Mesodermal cell (in vitro differentiated cells): ENCODE results near the gene ZBTB4.
"Not testable (repeated sequence)": the region's sequence is repeated elsewhere in the genome, so short reads cannot be mapped to it uniquely, and the experiment has no call there.

Experiments
- H3K27ac ChIP-seq: 2 replicates; pipeline ENCODE4 v1.7.0; 2013; ENCODE audit warnings: mild to moderate bottlenecking, low read depth, low read length, moderate library complexity; ENCODE audit not compliant: severe bottlenecking
- H3K36me3 ChIP-seq: 2 replicates; pipeline ENCODE4 v1.7.1; 2013; ENCODE audit warnings: mild to moderate bottlenecking, low read length, moderate library complexity; ENCODE audit not compliant: control insufficient read depth, insufficient read depth
- H3K4me1 ChIP-seq: one replicate; pipeline ENCODE4 v1.7.1; 2013; ENCODE audit warnings: mild to moderate bottlenecking, low read length; ENCODE audit not compliant: insufficient read depth, control insufficient read depth, poor library complexity, severe bottlenecking
- H3K4me3 ChIP-seq: 2 replicates; pipeline ENCODE4 v1.7.0; 2013; ENCODE audit warnings: low read length, control low read depth, mild to moderate bottlenecking; ENCODE audit not compliant: insufficient read depth, poor library complexity, severe bottlenecking; ENCODE audit errors: extremely low read depth
- H3K9me3 ChIP-seq: 2 replicates; pipeline ENCODE4 v1.7.1; 2013; ENCODE audit warnings: mild to moderate bottlenecking, low read length, moderate library complexity; ENCODE audit not compliant: control insufficient read depth
- WGBS, 2 experiments: methylation state at CpG; one replicate each; pipeline ENCODE4 v1.1.5; 2013; ENCODE audit warnings: missing lambda C conversion rate in 2 of 2; ENCODE audit not compliant: insufficient coverage in 2 of 2; 5-methylcytosine and 5-hydroxymethylcytosine counted together

Gene ZBTB4

DNA sequence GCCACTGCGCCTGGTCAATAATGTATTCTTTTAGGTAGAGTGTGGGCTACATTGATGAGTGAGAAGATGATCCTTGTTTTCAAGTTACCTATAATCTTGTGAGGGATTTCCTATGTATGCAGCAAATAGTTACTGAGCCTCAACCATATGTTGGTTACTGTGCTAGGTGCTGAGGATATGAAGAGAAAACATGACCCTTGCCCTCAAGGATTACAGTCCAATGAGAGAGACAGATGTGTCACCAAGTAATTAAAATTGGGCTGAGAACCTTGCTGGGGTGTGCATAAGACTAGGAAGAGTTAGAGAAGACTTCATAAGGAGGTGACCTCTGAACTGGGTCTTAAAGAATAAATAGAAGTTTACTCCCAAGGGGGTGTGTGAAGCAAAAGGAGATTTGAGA, 12.2 kb upstream of the ZBTB4 start:
- H3K4me3 ChIP-seq: no peak overlapping the region
- H3K9me3 ChIP-seq: no peaks in the 10 kb centered on the region
- H3K36me3 ChIP-seq: peaks cover 90% of the 10 kb centered on the region
- WGBS, 2 experiments: 88% methylated on average over 1 of the region's 1 CpG; no CpG with 5 or more reads in 1 of the 2 experiments
- H3K27ac ChIP-seq: no peak overlapping the region
- peaks cover 10% of the 10 kb centered on the region for H3K4me1 ChIP-seq

DNA sequence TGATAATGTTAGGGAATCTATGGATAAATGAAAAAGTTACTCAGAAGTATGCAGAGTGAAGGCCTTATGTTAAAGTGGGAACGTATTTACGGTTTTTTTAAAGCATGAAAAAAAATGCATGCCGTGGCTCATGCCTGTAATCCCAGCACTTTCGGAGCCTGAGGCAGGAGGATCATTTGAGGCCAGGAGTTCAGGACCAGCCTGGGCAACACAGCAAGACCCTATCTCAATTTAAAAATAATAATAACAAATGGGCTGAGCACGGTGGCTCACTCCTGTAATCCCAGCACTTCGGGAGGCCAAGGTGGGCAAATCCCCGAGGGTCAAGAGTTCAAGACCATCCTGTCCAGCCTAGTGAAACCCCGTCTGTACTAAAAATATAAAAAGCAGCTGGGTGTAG, 10.7 kb upstream of the ZBTB4 start:
- Histone ChIP-seq H3K9me3 (no peaks in the 10 kb centered on the region), H3K36me3 (peaks cover 85% of the 10 kb centered on the region), H3K4me3 (no peak overlapping the region), H3K4me1 (peaks cover 19% of the 10 kb centered on the region), H3K27ac (no peak overlapping the region)
- WGBS, 2 experiments: 87 to 90% methylated on average over 8 of the region's 8 CpGs

DNA sequence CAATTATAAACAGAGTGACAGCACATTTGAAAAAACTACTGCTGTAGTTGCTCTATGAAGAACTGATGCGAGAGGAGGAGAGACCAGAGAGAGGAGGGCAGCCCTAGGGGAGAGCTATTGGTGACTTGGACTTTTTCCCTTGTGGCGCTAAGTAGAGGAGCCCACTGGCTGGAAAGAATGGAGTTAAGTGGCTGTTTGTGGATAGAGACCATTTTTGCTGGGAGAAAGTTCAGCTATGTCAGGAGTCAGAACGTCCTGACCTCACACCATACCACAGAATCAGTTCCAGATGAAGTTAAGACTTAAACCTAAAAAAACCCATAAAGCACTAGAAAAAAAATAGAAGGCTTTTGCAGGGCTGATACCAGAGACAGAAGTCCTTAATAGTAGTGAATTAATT, 6.8 kb upstream of the ZBTB4 start:
- H3K9me3 ChIP-seq: no peaks in the 10 kb centered on the region
- H3K4me1 ChIP-seq: peaks cover 24% of the 10 kb centered on the region
- peaks cover 48% of the 10 kb centered on the region for H3K36me3 ChIP-seq
- H3K27ac ChIP-seq: no peak overlapping the region
- WGBS, 2 experiments: 93% methylated on average over 2 of the region's 3 CpGs; no CpG with 5 or more reads in 1 of the 2 experiments
- peak overlapping the region; percentile 60 for H3K4me3 ChIP-seq

DNA sequence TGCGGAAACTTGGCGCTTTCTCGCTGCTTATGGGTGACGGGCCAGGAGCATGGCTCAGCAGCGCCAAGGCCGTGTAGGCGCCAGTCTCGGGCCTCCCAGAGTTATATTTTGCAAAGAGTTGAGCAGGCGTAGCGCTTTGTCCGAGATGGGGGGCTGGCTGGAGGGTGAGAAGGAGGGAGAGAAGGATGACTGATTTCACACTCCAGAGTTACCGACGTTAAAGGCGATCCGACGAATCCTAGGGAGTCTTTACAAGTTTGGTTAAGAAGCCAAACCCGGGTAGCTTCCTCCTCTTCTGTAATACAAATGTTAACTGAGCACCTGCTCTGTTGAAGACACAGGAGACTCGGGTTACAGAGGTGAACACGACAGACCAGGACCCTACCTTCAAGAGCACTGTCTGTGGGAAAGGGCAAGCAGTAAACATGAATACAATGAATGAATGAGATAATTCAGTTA, 5.5 kb upstream of the ZBTB4 start:
- Histone ChIP-seq H3K4me3 (peak overlapping the region; percentile 60), H3K36me3 (peaks cover 35% of the 10 kb centered on the region), H3K4me1 (peaks cover 33% of the 10 kb centered on the region), H3K9me3 (no peaks in the 10 kb centered on the region), H3K27ac (peak overlapping the region; percentile 74)
- WGBS, 2 experiments: 0 to 4% methylated on average over 11 to 18 of the region's 19 CpGs

DNA sequence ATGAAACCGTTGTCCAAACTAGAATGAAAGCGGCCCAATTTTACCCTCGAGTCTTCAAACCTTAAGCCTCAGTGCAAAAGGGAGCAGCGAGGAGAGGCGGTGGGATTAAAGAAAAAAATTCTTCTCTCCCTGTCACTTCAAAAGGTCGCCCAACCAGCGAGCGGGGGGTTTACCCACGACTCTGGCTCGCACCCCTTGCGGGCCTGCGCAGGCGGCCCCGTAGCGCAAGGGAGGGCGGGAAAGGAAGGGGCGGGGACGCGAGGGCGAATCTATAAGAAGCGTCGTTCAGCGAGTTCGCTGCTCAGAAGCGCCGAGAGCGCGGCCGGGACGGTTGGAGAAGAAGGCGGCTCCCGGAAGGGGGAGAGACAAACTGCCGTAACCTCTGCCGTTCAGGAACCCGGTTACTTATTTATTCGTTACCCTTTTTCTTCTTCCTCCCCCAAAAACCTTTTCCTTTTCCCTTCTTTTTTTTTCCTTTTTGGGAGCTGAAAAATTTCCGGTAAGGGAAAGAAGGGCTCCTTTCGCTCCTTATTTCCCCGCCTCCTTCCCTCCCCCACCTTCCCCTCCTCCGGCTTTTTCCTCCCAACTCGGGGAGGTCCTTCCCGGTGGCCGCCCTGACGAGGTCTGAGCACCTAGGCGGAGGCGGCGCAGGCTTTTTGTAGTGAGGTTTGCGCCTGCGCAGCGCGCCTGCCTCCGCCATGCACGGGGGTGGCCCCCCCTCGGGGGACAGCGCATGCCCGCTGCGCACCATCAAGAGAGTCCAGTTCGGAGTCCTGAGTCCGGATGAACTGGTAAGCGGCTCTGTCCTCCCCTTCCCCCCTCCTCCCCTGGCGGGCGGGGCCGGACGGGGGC, 4.9 kb upstream of the ZBTB4 start, which contains the start of gene POLR2A:
Gene POLR2A (plus strand): TSS at position 300 of the 852 bp plus-strand sequence.
- Histone ChIP-seq H3K4me1 (peaks cover 33% of the 10 kb centered on the region), H3K9me3 (no peaks in the 10 kb centered on the region), H3K36me3 (peaks cover 29% of the 10 kb centered on the region), H3K27ac (peak within 1 kb of the TSS; percentile 99), H3K4me3 (peak within 1 kb of the TSS; percentile 60)
- 0 to 1% methylated on average over 26 to 29 of the region's 64 CpGs for WGBS, 2 experiments

DNA sequence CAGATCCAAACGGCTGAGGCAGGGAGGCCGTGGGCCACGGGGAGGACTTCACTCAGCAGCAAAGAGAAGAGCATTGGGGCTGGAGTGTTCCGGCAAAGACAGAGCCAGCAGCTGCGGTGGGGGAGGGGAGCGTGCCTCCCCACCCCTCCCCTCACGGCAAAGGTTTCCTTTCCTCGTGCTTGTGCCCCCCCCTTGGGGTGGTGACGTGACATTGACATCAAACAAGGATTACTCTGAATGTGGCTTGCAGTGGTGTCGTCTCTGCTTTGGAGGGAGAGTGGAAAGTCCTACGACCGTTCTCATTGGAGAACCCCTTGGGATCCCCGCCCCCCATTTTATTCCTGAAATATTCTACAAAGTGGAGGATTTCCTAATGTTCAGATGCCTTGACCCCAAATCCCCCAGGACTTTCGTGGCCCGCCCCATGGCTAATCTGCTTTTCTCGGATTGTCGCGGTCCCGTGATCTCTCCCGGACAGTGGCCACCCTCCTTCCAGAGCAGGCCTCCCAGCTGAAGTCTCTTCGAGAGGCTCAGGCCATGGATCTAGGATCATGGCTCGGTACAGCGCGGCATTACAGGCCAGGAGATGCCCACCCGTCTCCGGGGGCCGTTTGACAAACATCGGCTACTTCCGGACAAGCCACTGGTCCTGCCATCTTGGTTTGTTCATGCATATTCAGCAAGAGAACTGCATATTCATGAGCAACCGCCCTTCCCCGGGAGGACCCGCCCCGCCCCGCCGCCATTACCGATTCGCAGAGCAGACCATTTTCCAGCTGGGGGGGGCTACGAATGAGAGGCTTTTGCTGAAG, 4.0 kb upstream of the ZBTB4 start:
- WGBS, 2 experiments: 2 to 3% methylated on average over 20 to 26 of the region's 38 CpGs
- peak overlapping the region; percentile 60 for H3K4me3 ChIP-seq
- peaks cover 22% of the 10 kb centered on the region for H3K36me3 ChIP-seq
- peaks cover 36% of the 10 kb centered on the region for H3K4me1 ChIP-seq
- peak overlapping the region; percentile 99 for H3K27ac ChIP-seq
- H3K9me3 ChIP-seq: no peaks in the 10 kb centered on the region

DNA sequence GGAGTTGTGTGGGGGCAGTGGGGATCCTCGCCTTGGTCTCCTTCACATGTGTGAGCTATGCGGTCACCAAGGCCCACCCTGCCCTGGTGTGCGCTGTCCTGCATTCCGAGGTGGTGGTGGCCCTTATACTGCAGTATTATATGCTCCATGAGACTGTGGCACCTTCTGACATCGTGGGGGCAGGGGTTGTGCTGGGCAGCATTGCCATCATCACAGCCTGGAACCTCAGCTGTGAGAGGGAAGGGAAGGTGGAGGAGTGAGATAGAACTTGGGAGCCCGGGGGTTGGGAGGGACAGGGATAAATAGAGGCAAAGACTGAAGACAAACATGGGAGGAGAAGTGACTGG, 3.3 kb upstream of the ZBTB4 start:
- Histone ChIP-seq H3K4me3 (peak overlapping the region; percentile 60), H3K4me1 (peaks cover 39% of the 10 kb centered on the region), H3K27ac (peak overlapping the region; percentile 99), H3K36me3 (peaks cover 20% of the 10 kb centered on the region)
- H3K9me3 ChIP-seq: not testable (repeated sequence)
- 43 to 100% methylated on average over 1 to 2 of the region's 6 CpGs for WGBS, 2 experiments

DNA sequence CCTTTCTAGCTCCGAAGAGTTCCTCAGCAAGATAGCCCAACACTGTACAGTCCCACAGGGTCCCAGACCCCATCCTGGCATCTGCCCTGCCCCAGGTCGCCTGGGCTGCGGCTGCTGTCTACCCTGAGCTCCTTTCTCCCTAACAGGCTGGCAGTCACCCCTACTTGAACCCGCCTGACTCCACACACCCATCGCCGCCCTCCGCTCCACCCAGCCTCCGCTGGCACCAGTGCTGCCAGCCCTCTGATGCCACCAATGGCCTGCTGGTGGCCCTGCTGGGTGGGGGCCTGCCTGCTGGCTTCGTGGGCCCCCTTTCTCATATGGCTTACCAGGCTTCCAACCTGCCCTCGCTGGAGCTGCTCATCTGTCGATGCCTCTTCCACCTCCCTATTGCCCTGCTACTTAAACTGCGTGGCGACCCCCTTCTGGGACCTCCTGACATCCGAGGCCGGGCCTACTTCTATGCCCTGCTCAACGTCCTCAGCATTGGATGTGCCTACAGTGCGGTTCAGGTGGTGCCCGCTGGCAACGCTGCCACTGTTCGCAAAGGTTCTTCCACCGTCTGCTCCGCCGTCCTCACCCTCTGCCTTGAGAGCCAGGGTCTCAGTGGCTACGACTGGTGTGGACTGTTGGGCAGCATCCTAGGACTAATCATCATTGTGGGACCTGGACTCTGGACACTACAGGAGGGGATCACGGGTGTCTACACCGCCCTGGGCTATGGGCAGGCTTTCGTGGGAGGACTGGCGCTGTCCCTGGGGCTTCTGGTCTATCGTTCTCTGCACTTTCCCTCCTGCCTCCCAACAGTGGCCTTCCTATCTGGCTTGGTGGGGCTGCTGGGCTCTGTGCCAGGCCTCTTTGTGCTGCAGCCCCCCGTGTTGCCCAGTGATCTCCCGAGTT, 2.7 kb upstream of the ZBTB4 start:
- Histone ChIP-seq H3K36me3 (peaks cover 14% of the 10 kb centered on the region), H3K4me1 (peaks cover 44% of the 10 kb centered on the region)
- H3K27ac ChIP-seq, H3K4me3 ChIP-seq, H3K9me3 ChIP-seq: not testable (repeated sequence)
- WGBS, 2 experiments: 94 to 95% methylated on average over 13 to 23 of the region's 31 CpGs

DNA sequence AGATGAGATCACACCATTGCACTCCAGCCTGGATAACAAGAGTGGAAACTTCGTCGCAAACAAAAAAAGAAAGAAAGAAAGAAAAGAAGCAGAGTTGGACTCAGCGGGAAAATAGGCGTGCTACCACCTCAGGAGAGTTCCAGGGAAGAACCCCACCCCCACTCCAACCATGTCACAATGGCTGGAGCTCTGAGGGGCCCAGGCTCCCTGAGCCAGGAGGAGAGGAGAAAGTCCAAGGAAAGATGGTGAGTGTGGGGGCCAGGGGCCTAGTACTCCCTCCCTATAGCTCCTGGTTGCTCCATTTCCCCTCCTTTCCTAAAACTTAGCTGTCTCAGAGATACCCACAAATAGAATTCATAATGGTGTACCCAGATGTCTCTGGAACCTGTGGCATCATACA, 1.8 kb upstream of the ZBTB4 start, which contains the start of gene SLC35G6:
Gene SLC35G6 (plus strand): TSS at position 172 of the 400 bp plus-strand sequence. CDS start 71 bp downstream, at position 243.
- peaks cover 44% of the 10 kb centered on the region for H3K4me1 ChIP-seq
- not testable (repeated sequence) for H3K9me3 ChIP-seq, H3K36me3 ChIP-seq
- peak within 1 kb of the TSS; percentile 72 for H3K4me3 ChIP-seq
- WGBS, 2 experiments: 80% methylated on average over 1 of the region's 4 CpGs; no CpG with 5 or more reads in 1 of the 2 experiments
- H3K27ac ChIP-seq: peak within 1 kb of the TSS; percentile 83

DNA sequence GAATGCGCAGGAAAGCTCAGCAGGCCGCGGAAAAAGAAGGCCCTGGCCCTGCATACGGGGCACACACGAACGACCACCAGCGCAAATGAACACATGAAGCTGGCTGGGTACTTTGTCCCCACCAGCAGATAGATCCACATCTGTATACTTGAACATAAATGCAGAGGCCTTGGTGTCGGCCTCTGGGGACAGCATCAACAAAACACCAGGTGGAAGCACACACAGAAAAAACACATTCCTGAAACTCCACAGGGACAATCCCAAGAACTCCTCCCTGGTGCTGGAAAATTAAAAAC, 606 bp upstream of the ZBTB4 start:
- peak overlapping the region; percentile 72 for H3K4me3 ChIP-seq
- H3K27ac ChIP-seq: peak overlapping the region; percentile 83
- H3K9me3 ChIP-seq: no peaks in the 10 kb centered on the region
- no peaks in the 10 kb centered on the region for H3K36me3 ChIP-seq
- H3K4me1 ChIP-seq: peaks cover 40% of the 10 kb centered on the region
- 19 to 24% methylated on average over 6 to 8 of the region's 8 CpGs for WGBS, 2 experiments
